Measurements from ENCODE around the gene ARHGAP15. TPM values are rescaled to one million over a fixed set of nuclear protein-coding genes. Genes with fewer than 3 reads are reported as not detected.

The ARHGAP15 gene
- total RNA-seq, 1 experiment from 2014 or later = not detected

DNA sequence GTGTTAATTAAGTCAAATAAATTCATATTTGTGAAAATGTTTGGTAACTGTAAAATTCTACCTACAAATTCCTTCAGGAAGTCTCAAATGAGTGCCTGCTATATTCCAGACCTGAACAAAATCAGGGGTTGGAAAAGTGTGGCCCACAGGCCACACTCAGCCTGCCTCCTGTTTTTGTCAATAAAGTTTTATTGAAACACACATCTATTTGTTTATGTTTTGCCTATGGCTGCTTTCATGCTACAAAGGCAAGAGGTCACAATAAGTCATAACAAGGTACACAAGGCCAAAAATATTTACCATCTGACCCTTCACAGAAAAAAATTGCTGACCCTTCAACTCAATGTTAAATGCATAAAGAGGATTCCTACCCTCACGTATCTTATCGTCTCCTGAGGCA, 581.7 kb downstream of the ARHGAP15 start:
- H3K27me3 ChIP-seq (ENCODE audit: insufficient read depth, low read depth) = no peaks in the 10 kb centered on the region
- no peak for TF ChIP-seq EZH2 (IDR thresholded peaks at IDR 0.05; ENCODE audit: low read depth)
- TF ChIP-seq, protein P1, sequence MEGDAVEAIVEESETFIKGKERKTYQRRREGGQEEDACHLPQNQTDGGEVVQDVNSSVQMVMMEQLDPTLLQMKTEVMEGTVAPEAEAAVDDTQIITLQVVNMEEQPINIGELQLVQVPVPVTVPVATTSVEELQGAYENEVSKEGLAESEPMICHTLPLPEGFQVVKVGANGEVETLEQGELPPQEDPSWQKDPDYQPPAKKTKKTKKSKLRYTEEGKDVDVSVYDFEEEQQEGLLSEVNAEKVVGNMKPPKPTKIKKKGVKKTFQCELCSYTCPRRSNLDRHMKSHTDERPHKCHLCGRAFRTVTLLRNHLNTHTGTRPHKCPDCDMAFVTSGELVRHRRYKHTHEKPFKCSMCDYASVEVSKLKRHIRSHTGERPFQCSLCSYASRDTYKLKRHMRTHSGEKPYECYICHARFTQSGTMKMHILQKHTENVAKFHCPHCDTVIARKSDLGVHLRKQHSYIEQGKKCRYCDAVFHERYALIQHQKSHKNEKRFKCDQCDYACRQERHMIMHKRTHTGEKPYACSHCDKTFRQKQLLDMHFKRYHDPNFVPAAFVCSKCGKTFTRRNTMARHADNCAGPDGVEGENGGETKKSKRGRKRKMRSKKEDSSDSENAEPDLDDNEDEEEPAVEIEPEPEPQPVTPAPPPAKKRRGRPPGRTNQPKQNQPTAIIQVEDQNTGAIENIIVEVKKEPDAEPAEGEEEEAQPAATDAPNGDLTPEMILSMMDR (conservative IDR thresholded peaks at IDR 0.05) = no peak
- H3K27ac ChIP-seq = no peak overlapping the region
- no peak overlapping the region for H3K4me3 ChIP-seq
- peaks cover under 1% of the 10 kb centered on the region; the same call in 1 of the 2 replicates for H3K4me1 ChIP-seq (replicated peaks; ENCODE audit: insufficient read depth)
- H3K79me2 ChIP-seq (ENCODE audit: low read depth) = no peaks in the 10 kb centered on the region
- H3F3A ChIP-seq (ENCODE audit: insufficient read depth, low read depth) = no peaks in the 10 kb centered on the region
- ChIA-PET CTCF (no interaction called here), POLR2A (ENCODE audit: unreplicated experiment) (no interaction called here)
- H3K4me2 ChIP-seq = no peak overlapping the region
- H3K9me2 ChIP-seq (ENCODE audit: insufficient read depth) = no peaks in the 10 kb centered on the region
- H4K20me1 ChIP-seq (ENCODE audit: insufficient read depth) = no peaks in the 10 kb centered on the region
- DNase-seq = no peak
- H2AFZ ChIP-seq = no peak overlapping the region
- no peaks in the 10 kb centered on the region for H3K36me3 ChIP-seq (ENCODE audit: low read depth)
- intact Hi-C loops (cut with micrococcal nuclease; ENCODE audit: unreplicated experiment) = no loop called here
- peaks cover 2% of the 10 kb centered on the region; the same call in 1 of the 2 replicates for H3K9me3 ChIP-seq (ENCODE audit: insufficient read depth, low read depth)
- BruUV-seq (replicated peaks) = no TSS peak

DNA sequence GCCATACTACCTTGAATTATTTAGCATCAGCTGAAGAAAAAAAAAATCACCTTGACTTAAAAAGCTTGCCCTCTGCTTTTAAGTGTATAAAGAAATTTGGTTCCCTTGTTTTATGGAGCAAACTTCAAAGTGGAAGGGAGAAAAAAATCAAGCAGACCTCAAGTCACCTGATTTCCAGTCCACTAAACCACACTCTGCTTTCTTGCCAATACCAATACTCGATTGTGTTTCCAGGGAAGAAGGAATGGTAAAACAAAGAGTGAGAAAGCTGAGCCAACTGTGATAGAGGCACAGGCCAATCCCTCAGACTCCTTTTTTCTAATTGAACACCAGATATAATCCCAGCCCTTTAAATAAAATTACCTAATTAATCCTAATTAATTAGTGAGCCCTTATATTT, 587.3 kb downstream of the ARHGAP15 start:
- TF ChIP-seq, protein P1 (conservative IDR thresholded peaks at IDR 0.05) = no peak
- no peak for TF ChIP-seq EZH2 (IDR thresholded peaks at IDR 0.05; ENCODE audit: low read depth)
- H3F3A ChIP-seq (ENCODE audit: insufficient read depth, low read depth) = no peaks in the 10 kb centered on the region
- intact Hi-C loops (cut with micrococcal nuclease; ENCODE audit: unreplicated experiment) = no loop called here

DNA sequence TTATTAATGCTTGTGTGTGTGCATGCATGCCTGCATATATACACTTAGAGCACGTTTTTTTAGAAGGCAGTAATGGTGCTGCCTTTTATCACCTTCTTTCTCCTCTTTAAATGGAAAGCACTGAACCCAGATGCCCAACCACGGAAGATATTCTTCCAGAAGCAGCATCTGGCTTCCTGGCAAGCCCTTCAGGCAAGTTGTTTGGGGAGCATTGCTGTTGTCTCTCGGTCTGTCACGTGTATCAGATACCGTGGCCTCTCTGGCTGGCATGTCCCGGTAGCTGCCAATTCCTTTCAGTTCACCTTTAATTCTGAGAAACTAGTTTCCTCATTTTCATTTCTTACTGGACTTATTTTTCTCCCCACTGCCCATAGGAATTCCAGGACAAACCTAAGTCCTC, 587.8 kb downstream of the ARHGAP15 start:
- CTCF ChIA-PET = no interaction called here
- no peak for TF ChIP-seq EZH2 (IDR thresholded peaks at IDR 0.05; ENCODE audit: low read depth)
- TF ChIP-seq, protein P1 (conservative IDR thresholded peaks at IDR 0.05) = no peak

More for the DNA sequence above, 587.3 kb downstream of the ARHGAP15 start:
- Histone ChIP-seq H3K4me3 (no peak overlapping the region), H3K9me3 (ENCODE audit: insufficient read depth, low read depth) (no peaks in the 10 kb centered on the region), H3K36me3 (ENCODE audit: low read depth) (no peaks in the 10 kb centered on the region), H2AFZ (no peak overlapping the region), H3K4me2 (no peak overlapping the region), H4K20me1 (ENCODE audit: insufficient read depth) (no peaks in the 10 kb centered on the region), H3K27me3 (ENCODE audit: insufficient read depth, low read depth) (no peaks in the 10 kb centered on the region), H3K4me1 (replicated peaks; ENCODE audit: insufficient read depth) (no peaks in the 10 kb centered on the region), H3K79me2 (ENCODE audit: low read depth) (no peaks in the 10 kb centered on the region), H3K27ac (no peak overlapping the region), H3K9me2 (ENCODE audit: insufficient read depth) (no peaks in the 10 kb centered on the region)
- ChIA-PET POLR2A (ENCODE audit: unreplicated experiment) (no interaction called here), CTCF (no interaction called here)
- no TSS peak for BruUV-seq (replicated peaks)
- no peak for DNase-seq

More for the DNA sequence above, 587.8 kb downstream of the ARHGAP15 start:
- Histone ChIP-seq H3F3A (ENCODE audit: insufficient read depth, low read depth) (no peaks in the 10 kb centered on the region), H3K4me2 (0 out of 2 replicates have a peak overlapping the region, but pooled peaks have one; percentile 4), H3K79me2 (ENCODE audit: low read depth) (no peaks in the 10 kb centered on the region), H3K27me3 (ENCODE audit: insufficient read depth, low read depth) (no peaks in the 10 kb centered on the region), H3K27ac (no peak overlapping the region), H3K36me3 (ENCODE audit: low read depth) (no peaks in the 10 kb centered on the region), H3K4me3 (no peak overlapping the region), H3K9me3 (ENCODE audit: insufficient read depth, low read depth) (no peaks in the 10 kb centered on the region), H4K20me1 (ENCODE audit: insufficient read depth) (no peaks in the 10 kb centered on the region), H3K4me1 (replicated peaks; ENCODE audit: insufficient read depth) (no peaks in the 10 kb centered on the region), H2AFZ (no peak overlapping the region; the same call in 1 of the 2 replicates), H3K9me2 (ENCODE audit: insufficient read depth) (no peaks in the 10 kb centered on the region)
- intact Hi-C loops (cut with micrococcal nuclease; ENCODE audit: unreplicated experiment) = no loop called here
- DNase-seq = no peak
- POLR2A ChIA-PET (ENCODE audit: unreplicated experiment) = no interaction called here
- no TSS peak for BruUV-seq (replicated peaks)
